IMR-90 (cell line): Measurements from ENCODE around the gene EFCAB9. TPM values are rescaled to one million over a fixed set of nuclear protein-coding genes. Genes with fewer than 3 reads are reported as not detected.

Source experiments
- ATAC-seq: fragments of 200-7000 bp; cut with Tn5 transposase; 2 replicates; pipeline ENCODE4 v1.9.1; 2020; ENCODE audit warnings: low read depth, mild to moderate bottlenecking, moderate library complexity
- BruUV-seq: library from RNA; stranded (reverse); fragments of 400-500 nt; replicated peaks from 2 replicates; lab custom pipeline; 2021; lab: Mats Ljungman, UMichigan
- CTCF ChIA-PET: fragments of 300-600 bp; formaldehyde crosslinking; extraction: SDS; loops from one replicate; lab custom pipeline; 2021; ENCODE audit warnings: antibody characterized with exemption; lab: Yijun Ruan, JAX
- POLR2A ChIA-PET: fragments of 300-600 bp; sonication (Branson Sonifier 250); formaldehyde crosslinking; loops from one replicate; lab custom pipeline; 2022; ENCODE audit warnings: antibody characterized with exemption; ENCODE audit not compliant: unreplicated experiment; lab: Charles Lee
- DNase-seq: peaks from one replicate; pipeline ENCODE4 v3.0.0; 2013
- H2AFZ ChIP-seq: replicated peaks from 2 replicates; pipeline ENCODE3; 2013; ENCODE audit warnings: low read length, mild to moderate bottlenecking; ENCODE audit not compliant: poor library complexity
- H2AK5ac ChIP-seq: 2 replicates; pipeline ENCODE4 v1.6.1; 2013; ENCODE audit warnings: low read depth, low read length, inconsistent platforms
- H2AK9ac ChIP-seq: replicated peaks from 2 replicates; pipeline ENCODE3; 2013; ENCODE audit warnings: mild to moderate bottlenecking, low read depth, low read length, moderate library complexity; ENCODE audit not compliant: poor library complexity
- H2BK120ac ChIP-seq: 2 replicates; pipeline ENCODE4 v1.6.1; 2013; ENCODE audit warnings: low read depth, low read length, inconsistent platforms
- H2BK15ac ChIP-seq: 3 replicates; pipeline ENCODE4 v1.6.1; 2013; ENCODE audit warnings: low read depth, low read length, inconsistent platforms
- H2BK20ac ChIP-seq: 2 replicates; pipeline ENCODE4 v1.6.1; 2013; ENCODE audit warnings: low read depth, mild to moderate bottlenecking, inconsistent platforms, low read length, moderate library complexity
- H2BK5ac ChIP-seq: 2 replicates; pipeline ENCODE4 v1.6.1; 2013; ENCODE audit warnings: mild to moderate bottlenecking, low read depth, low read length, inconsistent platforms; ENCODE audit not compliant: poor library complexity, severe bottlenecking
- H3K14ac ChIP-seq: replicated peaks from 2 replicates; pipeline ENCODE4 v1.6.1; 2013; ENCODE audit warnings: low read depth, low read length, inconsistent platforms
- H3K18ac ChIP-seq: 2 replicates; pipeline ENCODE4 v1.6.1; 2013; ENCODE audit warnings: low read depth, low read length, control low read depth
- H3K23ac ChIP-seq: 2 replicates; pipeline ENCODE4 v1.6.1; 2013; ENCODE audit warnings: low read depth, low read length, inconsistent platforms
- H3K27ac ChIP-seq: 2 replicates; pipeline ENCODE4 v1.5.1; 2013; ENCODE audit warnings: mild to moderate bottlenecking, control low read depth, low read length; ENCODE audit not compliant: insufficient read depth
- H3K27me3 ChIP-seq: 2 replicates; pipeline ENCODE4 v1.6.1; 2013; ENCODE audit warnings: low read length; ENCODE audit not compliant: control insufficient read depth, insufficient read depth
- H3K36me3 ChIP-seq: 2 replicates; pipeline ENCODE4 v1.6.1; 2013; ENCODE audit warnings: low read length, mixed read lengths; ENCODE audit not compliant: control insufficient read depth, insufficient read depth
- H3K4ac ChIP-seq: 2 replicates; pipeline ENCODE4 v1.6.1; 2013; ENCODE audit warnings: low read depth, low read length, inconsistent platforms
- H3K4me1 ChIP-seq: 2 replicates; pipeline ENCODE4 v1.6.1; 2013; ENCODE audit warnings: low read length, mixed read lengths; ENCODE audit not compliant: control insufficient read depth, insufficient read depth
- H3K4me2 ChIP-seq: 2 replicates; pipeline ENCODE4 v1.6.1; 2013; ENCODE audit warnings: low read depth, mild to moderate bottlenecking, control low read depth, low read length, moderate library complexity
- H3K4me3 ChIP-seq: 2 replicates; pipeline ENCODE4 v1.5.1; 2013; ENCODE audit warnings: low read depth, mild to moderate bottlenecking, control low read depth, low read length, moderate library complexity; ENCODE audit not compliant: insufficient read depth
- H3K56ac ChIP-seq: 2 replicates; pipeline ENCODE4 v1.6.1; 2013; ENCODE audit warnings: low read length, inconsistent platforms; ENCODE audit not compliant: insufficient read depth; ENCODE audit errors: extremely low read depth
- H3K79me1 ChIP-seq, 2 experiments: 2 replicates each; pipeline ENCODE4 v1.6.1; 2013; ENCODE audit warnings: low read length in 2 of 2, inconsistent platforms in 1 of 2, low read depth in 1 of 2
- H3K9ac ChIP-seq: 2 replicates; pipeline ENCODE4 v1.6.1; 2013; ENCODE audit warnings: low read depth, low read length, control low read depth
- H3K9me1 ChIP-seq: 2 replicates; pipeline ENCODE4 v1.6.1; 2013; ENCODE audit warnings: low read length, inconsistent platforms; ENCODE audit not compliant: insufficient read depth
- H3K9me3 ChIP-seq: 2 replicates; pipeline ENCODE4 v1.6.1; 2013; ENCODE audit warnings: low read length; ENCODE audit not compliant: control insufficient read depth, insufficient read depth
- H4K20me1 ChIP-seq: 2 replicates; pipeline ENCODE4 v1.6.1; 2013; ENCODE audit warnings: low read length, inconsistent platforms; ENCODE audit not compliant: insufficient read depth
- H4K5ac ChIP-seq: 2 replicates; pipeline ENCODE4 v1.6.1; 2013; ENCODE audit warnings: mild to moderate bottlenecking, low read depth, low read length, control low read depth
- H4K8ac ChIP-seq, 2 experiments: 2 replicates each; pipeline ENCODE4 v1.6.1; 2013; ENCODE audit warnings: low read depth in 2 of 2, low read length in 2 of 2, control low read depth in 1 of 2, inconsistent platforms in 1 of 2
- H4K91ac ChIP-seq: 2 replicates; pipeline ENCODE4 v1.6.1; 2013; ENCODE audit warnings: low read depth, low read length, inconsistent platforms; ENCODE audit not compliant: insufficient read depth
- POLR2A ChIP-seq: IDR thresholded peaks from 2 replicates; pipeline ENCODE4 v1.6.1; 2012; ENCODE audit warnings: mild to moderate bottlenecking, low read depth, low read length
- RCOR1 ChIP-seq: IDR thresholded peaks from 2 replicates; pipeline ENCODE4 v1.6.1; 2012; ENCODE audit warnings: mild to moderate bottlenecking, low read length, improper control_type of control experiment; ENCODE audit not compliant: insufficient replicate concordance
- RFX5 ChIP-seq: IDR thresholded peaks from 2 replicates; pipeline ENCODE4 v1.8.0; 2012; ENCODE audit warnings: low read depth, mild to moderate bottlenecking, low read length, moderate library complexity
- USF2 ChIP-seq: fragments of 150-350 bp; IDR thresholded peaks from 2 replicates; pipeline ENCODE4 v1.6.1; 2017; ENCODE audit warnings: mild to moderate bottlenecking, antibody characterized with exemption, low read length, low read depth
- WGBS, 2 experiments: methylation state at CpG; one replicate each; pipeline versions ENCODE4 v1.1.5 to v1.1.7; 2013; ENCODE audit warnings: missing lambda C conversion rate in 2 of 2; ENCODE audit not compliant: insufficient read length in 1 of 2; ENCODE audit errors: extremely low coverage in 2 of 2; 5-methylcytosine and 5-hydroxymethylcytosine counted together
- dilution Hi-C: fragments of 300-500 bp; cut with HindIII; formaldehyde crosslinking; loops from one replicate; pipeline ENCODE4 v1.14.3; 2018; ENCODE audit warnings: low sequenced_read_pairs; ENCODE audit not compliant: unreplicated experiment
- in situ Hi-C: fragments of 300-500 bp; cut with MboI; formaldehyde crosslinking; loops from 3 replicates; pipeline ENCODE4 v1.14.3; 2019; ENCODE audit warnings: low sequenced_read_pairs, inconsistent platforms, mixed read lengths
- intact Hi-C: fragments of 100-400 bp; cut with micrococcal nuclease; formaldehyde crosslinking; loops from 2 replicates; pipeline ENCODE4 v1.10.0; 2022
- polyA plus RNA-seq, 3 experiments: library from polyadenylated mRNA; depleted of rRNA; stranded (reverse); fragments of >200 nt; gene quantifications; 2 replicates each; pipeline ENCODE4 v1.2.3, GENCODE V29; 2012; ENCODE audit warnings: low replicate concordance in 1 of 3
- total RNA-seq: library from RNA; depleted of rRNA; stranded (reverse); fragments of >200 nt; gene quantifications from 2 replicates; pipeline ENCODE4 v1.2.3, GENCODE V29; 2012

Gene EFCAB9
- total and polyA plus RNA-seq, 2 of the 4 experiments (the other 2 are of a cell fraction), result not detected

GRCh38 chr5:172199446-172199845 lies 5.5 kb downstream of the EFCAB9 start:
- BruUV-seq, result no TSS peak
- no peak overlapping the region for H2AK9ac ChIP-seq
- H2BK5ac ChIP-seq, result no peak overlapping the region
- H3K18ac ChIP-seq, result no peak overlapping the region
- ATAC-seq (no peak), DNase-seq (no peak)
- H2AFZ ChIP-seq, result no peak overlapping the region
- no peak overlapping the region for H2BK20ac ChIP-seq
- intact Hi-C loops (no loop called here), in situ Hi-C loops (loop anchor here (25.0 kb wide), 1 partner anchor 787 kb away; the partner anchor contains the start of gene FGF18), dilution Hi-C loops (no loop called here)
- no peak overlapping the region for H3K27ac ChIP-seq
- 0 out of 2 replicates have a peak, but pooled peaks cover 5% of the 10 kb centered on the region for H3K9me1 ChIP-seq
- ChIA-PET CTCF (interaction anchor here (2.7 kb wide), 1 partner anchor 11 kb away, joined by 7 read pairs; the partner anchor contains the start of gene STK10), POLR2A (no interaction called here)
- no peak overlapping the region for H3K56ac ChIP-seq
- WGBS, 2 experiments, result no CpG with 5 or more reads among the region's 10 CpGs
- H4K20me1 ChIP-seq, result no peaks in the 10 kb centered on the region
- H4K8ac ChIP-seq, result no peak overlapping the region
- H3K4me1 ChIP-seq, result no peaks in the 10 kb centered on the region
- peaks cover 0 to 3% of the 10 kb centered on the region in 2 experiments; a peak in 1 of 4 replicates for H3K79me1 ChIP-seq
- H2BK120ac ChIP-seq, result no peak overlapping the region
- no peaks in the 10 kb centered on the region for H3K9me3 ChIP-seq
- no peaks in the 10 kb centered on the region for H3K27me3 ChIP-seq
- H2AK5ac ChIP-seq, result no peak overlapping the region
- no peaks in the 10 kb centered on the region for H3K36me3 ChIP-seq
- H4K5ac ChIP-seq, result no peak overlapping the region
- no peak overlapping the region for H3K23ac ChIP-seq
- no peak overlapping the region for H2BK15ac ChIP-seq
- no peak overlapping the region for H3K4me2 ChIP-seq
- no peak overlapping the region for H3K9ac ChIP-seq
- H4K91ac ChIP-seq, result no peak overlapping the region
- no peak overlapping the region for H3K14ac ChIP-seq
- no peak overlapping the region for H3K4ac ChIP-seq
- TF ChIP-seq RFX5, result no peak
- no peak for TF ChIP-seq USF2
- no peak for TF ChIP-seq RCOR1
- no peak for TF ChIP-seq POLR2A
- H3K4me3 ChIP-seq, result no peak overlapping the region
